T-cell (primary cell): ENCODE data around the gene VMP1. TPM values are rescaled to one million over a fixed set of nuclear protein-coding genes. Genes with fewer than 3 reads are reported as not detected.
"Not testable (repeated sequence)": the region's sequence is repeated elsewhere in the genome, so short reads cannot be mapped to it uniquely, and the experiment has no call there.

Source experiments
- ATAC-seq, 4 experiments: fragments of 200-7000 bp in 3 of 4; fragments of 150-1000 bp in 1 of 4; cut with Tn5 transposase; replicated peaks in 1 of 4; 1 replicate in 3 of 4; 2 replicates in 1 of 4; pipeline ENCODE4 v1.10.0; 2021; ENCODE audit warnings: moderate library complexity in 3 of 4, mild to moderate bottlenecking in 2 of 4, moderate number of reproducible peaks in 1 of 4
- CTCF ChIA-PET, 2 donors: fragments of 300-600 bp; sonication (Branson Sonifier 250); formaldehyde crosslinking; loops; one replicate each; lab custom pipeline; 2022; ENCODE audit warnings: antibody characterized with exemption in 2 of 2; lab: Charles Lee
- POLR2A ChIA-PET, 2 donors: fragments of 300-600 bp; sonication (Branson Sonifier 250); formaldehyde crosslinking; loops; one replicate each; lab custom pipeline; 2022; ENCODE audit warnings: antibody characterized with exemption in 2 of 2; lab: Charles Lee
- DNase-seq, 35 experiments: peaks; one replicate each; pipeline versions ENCODE4 v3.0.0 to v3.0.0-alpha.2; 2013 to 2023
- H3K27ac ChIP-seq: one replicate; pipeline ENCODE4 v1.5.1; 2013; ENCODE audit warnings: low read length
- H3K27me3 ChIP-seq, 2 experiments: replicated peaks in 1 of 2; 1 replicate in 1 of 2; 2 replicates in 1 of 2; pipeline versions ENCODE4 v1.6.1 to v1.7.0; 2013; ENCODE audit warnings: low read length in 1 of 2, mixed read lengths in 1 of 2; ENCODE audit not compliant: control insufficient read depth in 2 of 2, insufficient read depth in 2 of 2; ENCODE audit errors: extremely low read depth in 1 of 2
- H3K36me3 ChIP-seq, 2 donors: 1 replicate in 1 of 2; 2 replicates in 1 of 2; pipeline versions ENCODE4 v1.6.1 to v1.7.0; 2013; ENCODE audit warnings: low read length in 1 of 2; ENCODE audit not compliant: control insufficient read depth in 2 of 2, insufficient read depth in 1 of 2; ENCODE audit errors: extremely low read depth in 1 of 2
- H3K4me1 ChIP-seq, 2 experiments: 1 replicate in 1 of 2; 2 replicates in 1 of 2; pipeline versions ENCODE4 v1.6.1 to v1.7.0; 2013; ENCODE audit warnings: low read length in 2 of 2, mixed read lengths in 1 of 2; ENCODE audit not compliant: insufficient read depth in 2 of 2, control insufficient read depth in 1 of 2; ENCODE audit errors: extremely low read depth in 1 of 2
- H3K4me3 ChIP-seq, 2 donors: 1 replicate in 1 of 2; 2 replicates in 1 of 2; pipeline versions ENCODE4 v1.5.1 to v1.7.0; 2013; ENCODE audit warnings: mild to moderate bottlenecking in 2 of 2, low read length in 1 of 2, moderate library complexity in 1 of 2; ENCODE audit not compliant: control insufficient read depth in 1 of 2; ENCODE audit errors: extremely low read depth in 1 of 2
- H3K9me3 ChIP-seq: 2 replicates; pipeline ENCODE4 v1.7.0; 2013
- H3K27ac Mint-ChIP-seq, 2 donors: one replicate each; pipeline ENCODE4 v1.8.0; 2020 to 2021; ENCODE audit warnings: mild to moderate bottlenecking in 2 of 2, mixed read lengths in 2 of 2
- H3K27me3 Mint-ChIP-seq, 2 donors: one replicate each; pipeline ENCODE4 v1.8.0; 2021 to 2022; ENCODE audit warnings: mixed read lengths in 2 of 2
- H3K36me3 Mint-ChIP-seq: one replicate; pipeline ENCODE4 v1.8.0; 2021; ENCODE audit warnings: mixed read lengths
- H3K4me1 Mint-ChIP-seq, 3 donors: one replicate each; pipeline ENCODE4 v1.8.0; 2020 to 2022; ENCODE audit warnings: mixed read lengths in 3 of 3, mild to moderate bottlenecking in 1 of 3
- H3K4me3 Mint-ChIP-seq, 3 donors: one replicate each; pipeline ENCODE4 v1.8.0; 2020 to 2022; ENCODE audit warnings: mild to moderate bottlenecking in 3 of 3, mixed read lengths in 3 of 3, moderate library complexity in 3 of 3
- H3K9me3 Mint-ChIP-seq, 3 donors: one replicate each; pipeline ENCODE4 v1.8.0; 2020 to 2022; ENCODE audit warnings: mixed read lengths in 3 of 3
- WGBS: methylation state at CpG from one replicate; pipeline ENCODE4 v1.1.5; 2013; ENCODE audit warnings: missing lambda C conversion rate; ENCODE audit not compliant: insufficient coverage; 5-methylcytosine and 5-hydroxymethylcytosine counted together
- total RNA-seq, 35 experiments: library from RNA in 6 of 35; stranded (reverse) in 6 of 35; fragments of 120-200 nt in 1 of 35; gene quantifications; one replicate each; pipeline versions ENCODE4 v1.2.1 to v1.2.4 and lab custom pipeline; 2013 to 2026

The VMP1 gene
- total RNA-seq, 5 donors from 2014 or later (not counting 1 experiment from before 2014, with no cell fraction given), result 93.7 to 104 (median 97.6) TPM

DNA sequence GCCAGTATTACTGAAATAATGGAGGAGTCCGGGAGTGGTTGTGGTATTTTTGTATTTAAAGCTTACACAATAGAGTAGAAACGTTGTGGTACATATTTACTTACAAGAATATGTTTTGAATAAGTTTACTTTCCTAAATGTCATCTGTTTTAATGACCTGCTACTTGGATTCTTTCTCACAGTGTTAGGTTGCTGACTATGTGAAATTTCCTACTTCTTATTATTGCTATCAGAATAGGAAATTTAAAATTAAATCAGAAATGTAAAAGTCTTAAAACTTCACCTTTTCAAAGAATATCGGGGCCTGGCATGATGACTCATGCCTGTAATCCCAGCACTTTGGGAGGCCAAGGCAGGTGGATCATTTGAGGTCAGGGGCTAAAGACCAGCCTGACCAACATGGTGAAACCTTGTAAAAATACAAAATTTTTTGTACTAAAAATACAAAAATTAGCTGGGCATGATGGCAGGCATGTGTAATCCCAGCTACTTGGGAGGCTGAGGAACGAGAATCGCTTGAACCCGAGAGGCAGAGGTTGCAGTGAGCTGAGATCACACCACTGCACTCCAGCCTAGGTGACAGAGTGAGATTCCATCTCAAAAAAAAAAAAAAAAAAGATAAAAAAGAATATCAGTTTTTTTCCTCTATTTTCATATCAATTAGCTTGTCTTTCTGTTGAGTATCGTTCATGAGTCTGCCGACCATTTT is 77.8 kb downstream of the VMP1 start:
- Histone ChIP-seq H3K27me3 (no peaks in the 10 kb centered on the region), H3K36me3 (peaks cover 0 to 4% of the 10 kb centered on the region in 2 donors), H3K27ac (peak overlapping the region; percentile 89), H3K4me1 (peaks cover 22 to 31% of the 10 kb centered on the region in 2 experiments), H3K4me3 (no peak overlapping the region), H3K9me3 (no peaks in the 10 kb centered on the region)
- Mint-ChIP-seq H3K9me3 (no peaks in the 10 kb centered on the region), H3K36me3 (peaks cover 2% of the 10 kb centered on the region), H3K27me3 (no peaks in the 10 kb centered on the region), H3K4me3 (peak overlapping the region in 1 of 3 donors; percentile 22), H3K4me1 (peaks cover 51 to 60% (median 60%) of the 10 kb centered on the region in 3 donors), H3K27ac (peak overlapping the region; percentile 86 to 100)
- WGBS, result 17% methylated on average over 1 of the region's 8 CpGs
- ATAC-seq, result no peak
- peak in 1 of 35 experiments; percentile 9 for DNase-seq
- POLR2A ChIA-PET, result interaction anchor here (0.6 to 2.3 kb wide), 14 partner anchors 11 to 676 kb away, joined by 3 to 28 read pairs (median 3); no protein-coding TSS in a partner anchor
- CTCF ChIA-PET, result interaction anchor here (0.6 to 2.7 kb wide), 16 partner anchors 31 to 1936 kb away, joined by 3 to 22 read pairs (median 6); partner anchors contain the start of genes MRPS23 (in 1 of the 2), RPS6KB1 (in 1 of the 2) and TUBD1 (in 1 of the 2)

GRCh38 chr17:59786213-59786535 is 78.7 kb downstream of the VMP1 start:
- no CpG with 5 or more reads among the region's 2 CpGs for WGBS
- no peaks in the 10 kb centered on the region for H3K9me3 ChIP-seq
- no peak for DNase-seq
- H3K27ac ChIP-seq, result peak overlapping the region; percentile 89
- POLR2A ChIA-PET, result interaction anchor here (0.6 to 2.3 kb wide), 12 partner anchors 14 to 675 kb away, joined by 3 to 28 read pairs (median 4); no protein-coding TSS in a partner anchor
- peak overlapping the region in 1 of 2 donors; percentile 37 for H3K4me3 ChIP-seq
- H3K4me1 Mint-ChIP-seq, result peaks cover 51 to 61% (median 59%) of the 10 kb centered on the region in 3 donors
- H3K36me3 Mint-ChIP-seq, result peaks cover 3% of the 10 kb centered on the region
- no peaks in the 10 kb centered on the region for H3K27me3 ChIP-seq
- CTCF ChIA-PET, result interaction anchor here (0.6 to 2.7 kb wide), 19 partner anchors 22 to 1937 kb away, joined by 3 to 22 read pairs (median 6); partner anchors contain the start of genes MRPS23 (in 1 of the 2), RPS6KB1 (in 1 of the 2) and TUBD1 (in 1 of the 2)
- no peak for ATAC-seq
- peak overlapping the region; percentile 67 to 77 (median 75) for H3K4me3 Mint-ChIP-seq
- no peaks in the 10 kb centered on the region for H3K9me3 Mint-ChIP-seq
- H3K27me3 Mint-ChIP-seq, result no peaks in the 10 kb centered on the region
- H3K36me3 ChIP-seq, result peaks cover 0 to 4% of the 10 kb centered on the region in 2 donors
- H3K27ac Mint-ChIP-seq, result peak overlapping the region; percentile 100
- peaks cover 22 to 31% of the 10 kb centered on the region in 2 experiments for H3K4me1 ChIP-seq

DNA sequence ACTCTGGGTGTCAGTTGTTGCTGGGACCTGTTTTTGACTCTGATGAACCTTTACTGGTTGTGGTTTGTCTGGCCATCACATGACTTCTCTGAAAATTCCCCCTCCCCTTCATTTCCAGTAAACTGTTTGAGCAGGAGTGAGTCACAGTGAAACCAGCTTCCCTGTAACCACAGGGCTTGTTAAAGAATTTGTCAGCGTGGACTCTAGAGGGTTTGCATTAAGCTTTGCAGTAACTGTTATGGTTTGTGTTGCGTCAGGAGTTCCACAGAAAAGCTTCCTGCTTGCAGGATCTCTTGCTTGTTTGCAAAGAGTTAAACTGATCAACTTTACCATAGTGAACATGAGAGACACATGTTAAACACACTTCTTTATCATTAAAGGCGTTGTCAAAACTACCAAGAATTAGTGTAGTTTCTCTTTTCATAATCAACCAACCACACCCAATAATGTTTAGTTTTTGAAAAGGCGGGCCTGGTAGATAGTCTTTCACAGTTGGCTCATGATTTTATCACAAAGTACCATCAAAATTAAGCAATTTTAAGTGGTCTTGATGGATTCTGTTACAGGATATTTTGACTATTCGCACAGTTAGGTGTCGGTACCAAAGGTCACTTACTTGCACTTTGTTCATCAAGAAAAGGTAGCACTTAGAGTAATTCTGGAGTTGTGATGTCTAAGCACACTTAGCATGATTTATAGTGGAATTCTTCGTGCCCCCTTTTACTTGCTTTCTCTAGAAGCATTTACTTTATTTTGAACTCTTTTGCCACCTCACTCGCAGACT is 79.3 kb downstream of the VMP1 start:
- ATAC-seq (peak; percentile 90 to 92 (median 90)), DNase-seq (peak; percentile 18 to 94 (median 69))
- peaks cover 0 to 4% of the 10 kb centered on the region in 2 donors for H3K36me3 ChIP-seq
- Mint-ChIP-seq H3K9me3 (no peaks in the 10 kb centered on the region), H3K4me1 (peaks cover 51 to 62% (median 61%) of the 10 kb centered on the region in 3 donors), H3K36me3 (peaks cover 5% of the 10 kb centered on the region), H3K27me3 (no peaks in the 10 kb centered on the region), H3K27ac (peak overlapping the region; percentile 100), H3K4me3 (peak overlapping the region; percentile 67 to 77 (median 75))
- H3K27ac ChIP-seq, result peak overlapping the region; percentile 89
- H3K9me3 ChIP-seq, result no peaks in the 10 kb centered on the region
- H3K4me1 ChIP-seq, result peaks cover 22 to 31% of the 10 kb centered on the region in 2 experiments
- WGBS, result no CpG with 5 or more reads among the region's 8 CpGs
- CTCF ChIA-PET, result interaction anchor here in 1 of 2 donors (0.6 to 2.7 kb wide), 9 partner anchors 22 to 72 kb away, joined by 3 to 22 read pairs (median 7); no protein-coding TSS in a partner anchor
- POLR2A ChIA-PET, result interaction anchor here (0.6 to 2.3 kb wide), 9 partner anchors 14 to 105 kb away, joined by 3 to 28 read pairs (median 3); no protein-coding TSS in a partner anchor
- no peaks in the 10 kb centered on the region for H3K27me3 ChIP-seq
- H3K4me3 ChIP-seq, result peak overlapping the region in 1 of 2 donors; percentile 37

- H3K4me3 ChIP-seq, ATAC-seq, H3K27me3 ChIP-seq, H3K27me3 Mint-ChIP-seq, H3K9me3 ChIP-seq, H3K4me3 Mint-ChIP-seq, H3K36me3 ChIP-seq, H3K27ac ChIP-seq, DNase-seq, H3K9me3 Mint-ChIP-seq: not testable (repeated sequence)
- Mint-ChIP-seq H3K36me3 (peaks cover 11% of the 10 kb centered on the region), H3K4me1 (peaks cover 27 to 40% (median 38%) of the 10 kb centered on the region in 3 donors), H3K27ac (peak overlapping the region; percentile 75 to 87)
- WGBS, result 90% methylated on average over 3 of the region's 8 CpGs
- ChIA-PET CTCF (interaction anchor here (0.7 kb wide), 2 partner anchors 49 to 83 kb away, joined by 6 to 7 read pairs; partner anchors contain the start of genes PTRH2 (in 1 of the 2) and VMP1 (in 1 of the 2)), POLR2A (interaction anchor here (0.6 to 0.7 kb wide), 2 partner anchors 29 to 32 kb away, joined by 3 read pairs; no protein-coding TSS in a partner anchor)
- H3K4me1 ChIP-seq, result peaks cover 15 to 24% of the 10 kb centered on the region in 2 experiments
These were observed 82.4 kb downstream of the VMP1 start for GRCh38 chr17:59789849-59790248.

DNA sequence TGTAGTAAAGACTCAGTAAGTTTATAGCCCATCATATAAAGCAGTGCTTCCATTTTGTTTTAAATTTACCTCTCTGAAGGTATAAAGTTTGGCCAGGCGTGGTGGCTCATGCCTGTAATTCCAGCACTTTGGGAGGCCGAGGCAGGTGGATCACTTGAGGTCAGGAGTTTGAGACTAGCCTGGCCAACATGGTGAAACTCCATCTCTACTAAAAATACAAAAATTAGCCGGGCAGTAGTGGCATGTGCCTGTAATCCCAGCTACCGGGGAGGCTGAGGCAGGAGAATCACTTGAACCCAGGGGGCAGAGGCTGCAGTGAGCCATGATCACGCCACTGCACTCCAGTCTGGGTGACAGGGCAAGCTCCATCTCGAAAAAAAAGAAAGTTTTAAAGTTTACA is 83.0 kb downstream of the VMP1 start:
- WGBS, result 100% methylated on average over 1 of the region's 6 CpGs
- peaks cover 13 to 20% of the 10 kb centered on the region in 2 experiments for H3K4me1 ChIP-seq
- H3K4me3 ChIP-seq, H3K9me3 ChIP-seq, ATAC-seq, H3K9me3 Mint-ChIP-seq, H3K4me3 Mint-ChIP-seq, DNase-seq, H3K27me3 ChIP-seq, H3K36me3 ChIP-seq, H3K27ac ChIP-seq, H3K27me3 Mint-ChIP-seq: not testable (repeated sequence)
- ChIA-PET CTCF (interaction anchor here in 1 of 2 donors (0.6 to 1.2 kb wide), 2 partner anchors 37 to 64 kb away, joined by 3 to 5 read pairs; no protein-coding TSS in a partner anchor), POLR2A (interaction anchor here in 1 of 2 donors (0.5 to 0.6 kb wide), 2 partner anchors 33 to 71 kb away, joined by 3 read pairs; no protein-coding TSS in a partner anchor)
- Mint-ChIP-seq H3K36me3 (peaks cover 11% of the 10 kb centered on the region), H3K27ac (peak overlapping the region; percentile 43 to 66), H3K4me1 (peaks cover 21 to 35% (median 33%) of the 10 kb centered on the region in 3 donors)
